GM19099 (cell line): ENCODE data around the gene GRM2.

Experiments
- POLR2A ChIP-seq: IDR thresholded peaks from 3 replicates; pipeline ENCODE4 v1.6.1; 2011; ENCODE audit warnings: low read depth; ENCODE audit not compliant: insufficient read length; ENCODE audit errors: extremely low read depth

The GRM2 gene

DNA sequence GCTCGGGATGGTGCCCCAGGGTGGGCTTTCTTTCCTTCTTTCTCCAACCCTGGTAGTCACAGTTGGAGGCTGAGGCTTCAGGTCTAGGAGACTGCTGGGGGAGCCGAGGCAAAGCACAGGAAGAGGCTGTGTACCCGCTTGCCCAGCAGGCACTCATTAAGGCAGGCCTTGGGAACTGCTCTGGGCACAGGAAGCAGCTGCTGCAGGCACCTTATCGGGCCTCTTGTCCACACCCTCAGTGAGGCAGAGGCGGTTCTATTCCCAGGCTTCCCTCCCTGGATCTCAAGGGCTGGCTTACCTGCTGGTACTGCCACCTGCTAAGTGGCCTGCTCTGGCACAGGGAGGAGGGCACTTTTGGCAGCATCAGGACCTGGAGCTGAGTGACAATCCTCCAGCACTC lies 15.8 kb upstream of the GRM2 start:
- TF ChIP-seq POLR2A = no peak

DNA sequence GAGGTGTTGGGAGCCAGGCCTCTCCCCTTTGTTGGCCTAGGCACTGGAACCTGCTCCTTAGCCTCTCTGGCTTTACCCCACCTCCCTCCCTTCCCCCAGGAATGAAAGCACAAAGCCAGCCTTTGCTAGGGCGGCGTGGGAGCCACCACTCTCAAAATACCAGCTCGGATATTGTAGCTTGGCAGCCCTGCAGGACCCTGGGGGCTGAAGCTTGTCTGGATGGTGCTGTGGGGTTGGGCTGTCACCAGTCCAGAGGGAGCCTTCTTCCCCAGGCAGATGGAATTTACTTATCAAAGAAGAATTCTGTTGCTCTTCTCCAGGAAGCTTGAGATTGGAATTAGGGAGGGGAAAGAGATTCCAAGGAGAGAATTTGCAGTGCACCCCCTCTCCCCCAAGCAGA lies 14.9 kb upstream of the GRM2 start:
- TF ChIP-seq POLR2A = no peak

DNA sequence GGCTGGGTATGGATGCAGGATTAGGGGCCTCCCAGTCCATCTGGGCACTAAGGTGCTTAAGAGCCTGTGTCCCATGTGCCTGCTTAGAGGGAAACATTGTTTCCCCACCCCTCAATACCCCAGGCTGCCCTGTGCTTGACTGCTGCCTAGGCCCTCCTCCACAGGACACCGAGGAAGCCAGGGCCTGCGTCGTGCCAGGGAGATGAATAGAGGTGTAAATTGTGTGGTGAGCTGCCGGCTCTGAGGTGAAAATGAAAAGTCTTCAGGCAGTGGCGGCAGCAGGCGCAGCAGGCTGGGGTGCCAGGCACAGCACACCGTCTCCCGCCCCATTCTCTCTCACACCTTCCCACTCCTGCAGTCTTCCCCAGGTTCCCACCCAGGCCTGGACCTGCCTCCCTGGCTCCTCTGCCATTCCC lies 13.9 kb upstream of the GRM2 start:
- no peak for TF ChIP-seq POLR2A

DNA sequence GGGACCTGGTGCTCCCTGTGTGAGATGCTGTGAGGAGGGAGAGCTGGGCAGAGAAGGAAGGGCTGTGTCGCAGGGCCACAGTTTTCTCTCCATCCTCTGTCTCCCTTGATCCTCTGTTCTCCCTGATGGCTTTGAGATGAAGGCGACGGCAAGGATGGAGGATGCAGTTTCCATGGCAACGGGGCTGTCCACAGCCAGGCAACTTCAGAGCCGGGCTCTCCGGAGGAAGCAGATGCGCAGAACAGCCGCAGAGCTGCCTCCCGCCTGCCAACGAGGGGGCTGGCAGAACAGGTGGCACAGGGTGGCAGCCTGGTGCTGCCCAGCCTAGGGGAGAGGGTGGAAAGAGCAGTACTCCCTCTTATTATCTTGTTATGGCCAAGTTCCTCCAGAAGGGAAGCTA lies 9.9 kb upstream of the GRM2 start:
- TF ChIP-seq POLR2A = no peak

DNA sequence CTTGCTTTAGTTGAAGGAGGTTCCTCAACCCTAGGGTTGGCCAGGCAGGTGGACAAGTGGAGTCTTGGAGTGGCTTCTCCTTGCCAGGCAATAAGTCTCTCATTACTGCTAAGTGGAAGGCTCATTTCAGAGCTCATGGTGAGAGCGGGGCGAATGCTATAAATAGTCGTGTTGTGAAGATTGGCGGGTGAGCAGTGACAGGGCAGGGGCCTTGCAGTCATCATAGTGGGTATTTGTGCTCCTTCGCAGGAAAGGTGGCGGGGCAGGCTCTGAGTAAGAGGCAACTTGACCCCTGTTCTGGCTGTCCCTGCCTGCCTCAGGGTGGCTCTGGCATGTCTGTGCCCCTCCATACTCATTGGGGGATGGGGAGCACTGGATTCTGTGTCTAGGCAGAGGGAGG lies 8.7 kb upstream of the GRM2 start:
- no peak for TF ChIP-seq POLR2A

DNA sequence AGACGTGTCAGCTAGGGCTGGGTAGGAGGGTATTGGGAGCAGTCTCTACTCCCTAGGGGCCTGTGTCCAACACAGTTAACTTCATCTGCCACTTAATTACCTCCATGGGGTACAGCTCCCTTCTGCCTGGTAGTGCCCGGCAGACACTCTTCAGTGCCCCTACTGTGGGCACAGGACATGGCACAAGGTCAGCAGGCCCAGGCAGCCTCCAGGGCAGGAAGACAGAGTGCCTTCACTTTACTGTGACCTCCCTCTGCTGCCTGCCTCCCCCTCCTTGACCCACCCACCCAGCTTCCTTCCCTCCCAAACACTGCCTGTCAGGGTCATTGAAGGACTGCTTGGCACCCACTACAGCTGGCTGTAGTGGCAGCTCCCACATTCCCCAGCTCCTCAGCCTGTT lies 6.5 kb upstream of the GRM2 start:
- TF ChIP-seq POLR2A = no peak

DNA sequence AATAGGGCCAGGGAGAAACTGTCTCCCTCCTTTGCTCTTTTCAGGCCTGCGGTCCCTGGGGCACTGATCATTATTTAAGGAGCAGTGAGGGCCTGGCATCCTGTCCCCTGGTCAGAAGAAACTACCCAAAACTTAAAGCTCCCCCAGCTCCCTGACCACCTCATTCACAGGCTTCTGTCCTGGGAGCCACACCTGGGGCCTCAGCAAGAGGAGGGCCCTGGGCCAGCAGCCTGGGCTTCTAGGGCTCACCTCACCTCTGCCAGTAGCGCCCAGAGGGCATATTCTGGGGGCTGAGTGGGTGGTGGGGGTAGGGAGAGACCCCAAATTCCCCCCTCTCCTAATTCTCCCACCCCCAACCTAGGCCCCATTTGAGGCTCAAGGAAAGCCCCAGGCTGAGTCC lies 4.7 kb upstream of the GRM2 start:
- no peak for TF ChIP-seq POLR2A

DNA sequence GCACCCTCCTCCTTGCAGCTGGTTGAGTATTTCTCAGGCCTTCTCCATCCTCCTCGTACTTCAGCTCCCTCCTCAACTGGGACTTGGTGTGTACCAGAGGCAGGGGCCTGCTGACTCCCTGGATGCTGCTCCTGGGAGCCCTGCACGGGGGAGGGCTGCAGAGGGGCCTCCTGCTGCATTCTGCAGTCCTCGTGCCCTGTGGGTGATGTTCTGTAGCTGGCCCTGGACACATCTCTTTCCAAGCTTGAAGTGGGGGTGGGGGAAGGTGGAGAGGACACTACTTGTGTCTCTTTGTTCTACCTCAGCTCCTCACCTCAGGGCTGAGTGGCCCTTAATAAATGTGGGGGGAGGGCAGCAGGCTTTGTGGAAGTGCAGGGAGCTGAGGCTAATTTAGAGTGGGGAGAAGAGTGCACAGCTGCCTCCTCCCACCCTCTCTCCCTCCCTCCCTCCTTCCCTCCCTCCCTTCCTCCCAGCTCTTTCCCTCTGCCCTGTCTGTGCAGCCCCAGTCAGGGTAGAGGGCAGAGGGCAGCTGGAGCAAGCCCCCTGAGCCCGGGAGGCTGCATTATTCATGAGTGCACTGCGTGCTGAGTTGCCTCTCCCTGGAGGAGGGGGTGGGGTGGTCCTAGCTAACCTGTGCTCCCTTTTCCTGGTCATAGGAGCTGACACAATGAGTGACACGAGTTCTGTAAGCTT lies 3.7 kb upstream of the GRM2 start:
- no peak for TF ChIP-seq POLR2A

DNA sequence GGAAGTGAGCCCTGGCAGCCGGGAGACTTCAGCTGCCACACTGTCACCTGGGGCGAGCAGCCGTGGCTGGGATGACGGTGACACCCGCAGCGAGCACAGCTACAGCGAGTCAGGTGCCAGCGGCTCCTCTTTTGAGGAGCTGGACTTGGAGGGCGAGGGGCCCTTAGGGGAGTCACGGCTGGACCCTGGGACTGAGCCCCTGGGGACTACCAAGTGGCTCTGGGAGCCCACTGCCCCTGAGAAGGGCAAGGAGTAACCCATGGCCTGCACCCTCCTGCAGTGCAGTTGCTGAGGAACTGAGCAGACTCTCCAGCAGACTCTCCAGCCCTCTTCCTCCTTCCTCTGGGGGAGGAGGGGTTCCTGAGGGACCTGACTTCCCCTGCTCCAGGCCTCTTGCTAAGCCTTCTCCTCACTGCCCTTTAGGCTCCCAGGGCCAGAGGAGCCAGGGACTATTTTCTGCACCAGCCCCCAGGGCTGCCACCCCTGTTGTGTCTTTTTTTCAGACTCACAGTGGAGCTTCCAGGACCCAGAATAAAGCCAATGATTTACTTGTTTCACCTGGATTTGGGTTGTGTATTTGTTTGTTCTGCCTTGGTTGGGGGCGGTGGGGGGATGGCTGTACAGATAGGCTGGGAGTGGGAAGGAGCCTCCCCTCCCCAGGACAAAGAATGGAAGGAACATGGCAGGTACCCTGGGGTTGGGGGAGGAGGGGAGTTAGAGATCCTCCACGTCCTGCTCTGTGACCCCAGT lies 2.9 kb upstream of the GRM2 start:
- TF ChIP-seq POLR2A = no peak

DNA sequence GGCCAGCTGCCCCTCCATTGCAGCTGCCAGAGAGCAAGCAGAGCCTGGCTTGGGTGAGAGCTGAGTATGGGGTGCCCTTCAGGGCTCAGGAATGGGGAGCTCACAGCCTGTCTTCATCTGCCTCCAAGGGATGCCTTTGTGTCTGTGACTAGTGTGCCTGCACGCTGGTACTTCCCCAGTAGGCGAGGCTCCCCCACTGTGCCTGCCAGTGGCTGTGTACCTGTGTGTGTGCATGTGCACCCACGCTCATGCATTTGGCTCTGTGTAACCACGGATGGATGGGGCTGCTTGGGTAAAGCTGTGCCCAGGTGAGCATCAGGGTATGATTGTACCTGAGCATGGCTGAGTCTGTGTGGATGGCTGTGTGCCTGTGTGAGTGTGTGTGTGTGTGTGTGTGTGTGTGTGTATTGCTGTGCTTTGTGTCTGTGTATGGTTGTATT lies 2.3 kb upstream of the GRM2 start:
- TF ChIP-seq POLR2A = no peak

DNA sequence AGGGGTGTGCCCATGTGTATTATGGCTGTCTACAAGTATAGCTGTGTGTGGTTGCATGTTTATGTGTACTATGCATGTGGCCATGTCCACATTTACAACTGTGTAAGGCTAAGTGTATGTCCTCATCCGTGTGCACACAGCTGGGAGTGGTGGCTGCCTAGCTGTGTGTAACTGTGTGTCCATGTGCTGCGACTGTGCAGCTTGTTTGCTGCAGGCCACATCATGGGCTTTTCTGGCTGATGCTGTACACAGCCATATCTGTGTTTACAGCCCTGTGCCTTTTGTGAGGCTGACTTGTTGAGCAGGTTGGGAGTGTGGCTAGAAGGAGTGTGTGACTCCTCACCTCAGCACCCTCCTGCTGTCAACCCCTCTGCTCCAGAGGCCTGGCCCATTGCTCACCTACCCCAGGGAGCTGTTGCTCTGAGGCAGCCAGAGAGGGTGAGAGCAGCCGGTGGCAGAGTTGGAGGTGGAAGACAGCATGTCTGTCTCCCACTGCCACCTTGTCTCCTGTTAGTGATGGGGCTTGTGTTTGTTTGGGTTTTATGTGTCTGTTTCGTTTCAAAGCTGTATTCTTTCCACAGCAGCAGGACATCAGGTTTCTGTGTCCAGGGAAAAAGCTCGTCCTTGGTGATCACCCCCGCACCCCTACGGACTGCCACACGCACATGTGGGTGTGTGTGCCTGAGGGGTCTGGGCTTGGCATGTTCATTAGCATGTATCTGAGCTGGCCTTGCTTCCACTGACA lies 1.4 kb upstream of the GRM2 start:
- TF ChIP-seq POLR2A = no peak

DNA sequence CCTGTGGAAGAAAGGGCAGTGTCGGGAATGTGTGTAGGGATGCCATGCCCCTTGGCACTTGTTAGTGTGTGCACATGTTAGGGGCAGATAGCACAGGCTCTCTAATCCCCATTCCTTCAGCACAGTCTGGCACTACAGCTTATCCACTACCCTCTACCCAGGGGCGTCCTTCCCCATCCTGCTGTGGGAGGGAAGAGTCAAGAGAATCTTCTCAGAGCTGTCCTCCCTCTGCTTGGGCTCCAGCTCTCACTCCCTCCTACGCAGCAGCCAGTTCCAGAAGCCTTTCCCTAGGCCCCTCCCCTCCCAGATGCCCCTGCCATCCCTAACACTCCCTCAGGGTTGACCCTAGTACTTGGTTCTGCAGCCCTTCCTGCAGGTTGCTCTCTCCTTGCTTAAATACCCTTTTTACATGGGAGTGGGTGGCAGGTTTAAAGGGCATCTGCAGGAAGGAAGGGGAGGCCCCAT lies 815 bp upstream of the GRM2 start:
- no peak for TF ChIP-seq POLR2A

DNA sequence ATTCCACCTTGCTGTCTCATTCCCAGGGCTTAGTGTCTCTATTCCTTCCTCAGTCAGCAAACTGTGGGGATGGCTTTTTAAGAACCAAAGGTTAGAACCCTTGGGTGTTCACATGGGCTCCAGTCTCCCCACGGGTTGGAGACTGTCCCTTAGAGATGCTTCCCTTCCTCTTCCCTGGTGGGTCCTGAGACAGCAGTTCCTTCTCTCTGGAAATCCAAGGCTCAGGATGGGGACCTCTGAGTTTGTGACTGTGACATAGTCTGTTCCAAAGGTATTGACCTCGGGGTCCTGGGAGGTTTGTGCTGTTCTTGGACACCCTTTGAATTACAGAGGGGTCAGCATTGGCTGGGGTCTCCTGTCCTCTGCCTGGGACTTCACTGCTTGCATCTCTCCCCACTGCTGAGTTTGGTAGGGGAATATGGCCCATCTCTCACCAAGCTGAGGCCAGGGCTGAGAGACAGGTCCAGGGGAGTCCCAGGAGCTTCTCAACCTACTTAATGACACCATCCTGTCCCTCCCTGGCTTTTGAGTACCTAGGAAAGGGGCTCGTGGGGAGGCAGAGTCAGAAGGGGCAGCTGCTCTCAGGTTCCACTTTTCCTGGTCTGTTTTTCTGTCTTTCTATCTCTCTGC lies 1.5 kb downstream of the GRM2 start:
- no peak for TF ChIP-seq POLR2A

DNA sequence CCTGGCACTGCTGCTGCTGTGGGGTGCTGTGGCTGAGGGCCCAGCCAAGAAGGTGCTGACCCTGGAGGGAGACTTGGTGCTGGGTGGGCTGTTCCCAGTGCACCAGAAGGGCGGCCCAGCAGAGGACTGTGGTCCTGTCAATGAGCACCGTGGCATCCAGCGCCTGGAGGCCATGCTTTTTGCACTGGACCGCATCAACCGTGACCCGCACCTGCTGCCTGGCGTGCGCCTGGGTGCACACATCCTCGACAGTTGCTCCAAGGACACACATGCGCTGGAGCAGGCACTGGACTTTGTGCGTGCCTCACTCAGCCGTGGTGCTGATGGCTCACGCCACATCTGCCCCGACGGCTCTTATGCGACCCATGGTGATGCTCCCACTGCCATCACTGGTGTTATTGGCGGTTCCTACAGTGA lies 2.1 kb downstream of the GRM2 start:
- no peak for TF ChIP-seq POLR2A

DNA sequence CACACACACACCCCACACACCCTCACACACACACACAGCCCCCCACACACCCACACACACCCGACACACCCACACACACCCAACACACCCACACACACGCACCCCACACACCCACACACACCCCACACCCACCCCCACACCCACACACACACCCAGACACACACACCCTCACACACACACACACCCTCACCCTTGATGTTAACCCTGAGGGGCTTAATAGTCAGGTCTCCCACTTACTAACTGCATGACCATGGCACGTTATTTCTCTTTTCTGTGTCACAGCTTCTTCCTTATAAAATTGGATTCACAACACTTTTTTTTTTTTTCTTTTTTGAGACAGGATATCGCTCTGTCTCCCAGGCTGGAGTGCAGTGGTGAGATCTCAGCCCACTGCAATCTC lies 2.8 kb downstream of the GRM2 start:
- no peak for TF ChIP-seq POLR2A
